ENCODE measurements around the gene UTP4. TPM values are rescaled to one million over a fixed set of nuclear protein-coding genes. Genes with fewer than 3 reads are reported as not detected.

The UTP4 gene
- polyA plus RNA-seq, 1 donor = 27.1 TPM

GRCh38 chr16:69209735-69210134 lies 77.3 kb downstream of the UTP4 start:
- H3K4me1 ChIP-seq (ENCODE audit: control insufficient read depth, insufficient read depth, low read length) = no peaks in the 10 kb centered on the region
- H3K27ac ChIP-seq (ENCODE audit: low read length) = no peak overlapping the region
- no peaks in the 10 kb centered on the region for H3K36me3 ChIP-seq (ENCODE audit: control insufficient read depth, insufficient read depth, low read length)
- H3K27me3 ChIP-seq (ENCODE audit: control insufficient read depth, insufficient read depth, low read length) = no peaks in the 10 kb centered on the region
- WGBS (ENCODE audit: insufficient coverage, low lambda C conversion rate) = no CpG with 5 or more reads among the region's 4 CpGs
- H3K4me3 ChIP-seq (ENCODE audit: low read length) = no peak overlapping the region
- no peaks in the 10 kb centered on the region for H3K9me3 ChIP-seq (ENCODE audit: control insufficient read depth, low read depth, low read length)
- no peak for DNase-seq

DNA sequence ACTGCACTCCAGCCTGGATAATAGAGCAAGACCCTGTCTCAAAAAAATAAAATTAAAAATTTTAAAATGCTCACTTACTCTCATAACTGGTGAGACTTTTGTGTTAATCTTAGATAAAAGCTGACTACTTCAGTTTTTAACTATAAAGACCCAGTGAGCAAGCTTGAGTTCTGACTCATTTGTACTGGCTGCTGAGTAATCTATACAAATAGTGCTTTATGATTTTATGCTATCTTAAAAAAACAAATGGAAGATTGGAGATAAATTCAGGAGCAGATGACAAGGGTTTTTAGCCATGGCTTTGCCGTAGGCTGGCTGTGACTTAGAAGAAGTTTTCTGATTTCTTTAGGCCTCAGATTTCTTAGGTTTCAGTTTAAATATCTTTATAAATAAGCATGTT lies 85.0 kb downstream of the UTP4 start:
- peaks cover 3% of the 10 kb centered on the region for H3K4me1 ChIP-seq (ENCODE audit: control insufficient read depth, insufficient read depth, low read length)
- no peaks in the 10 kb centered on the region for H3K9me3 ChIP-seq (ENCODE audit: control insufficient read depth, low read depth, low read length)
- H3K4me3 ChIP-seq (ENCODE audit: low read length) = no peak overlapping the region
- DNase-seq = peak; percentile 9 to 63
- WGBS (ENCODE audit: insufficient coverage, low lambda C conversion rate) = no CpG with 5 or more reads among the region's 1 CpG
- H3K27me3 ChIP-seq (ENCODE audit: control insufficient read depth, insufficient read depth, low read length) = no peaks in the 10 kb centered on the region
- no peaks in the 10 kb centered on the region for H3K36me3 ChIP-seq (ENCODE audit: control insufficient read depth, insufficient read depth, low read length)
- no peak overlapping the region for H3K27ac ChIP-seq (ENCODE audit: low read length)

Other genes starting within 250 kb of the UTP4 start
- 1.2 TPM for gene HAS3, start 27.0 kb upstream of the UTP4 start, polyA plus RNA-seq
- gene CHTF8, start 61 bp upstream of the UTP4 start, polyA plus RNA-seq = 93.8 TPM
- gene SNTB2, start 54.5 kb downstream of the UTP4 start, polyA plus RNA-seq = 8.8 TPM
- gene VPS4A, start 178.7 kb downstream of the UTP4 start, polyA plus RNA-seq = 43.5 TPM
- 11.9 TPM for gene PDF, start 197.9 kb downstream of the UTP4 start, polyA plus RNA-seq
- 29.0 TPM for gene COG8, start 206.9 kb downstream of the UTP4 start, polyA plus RNA-seq
- gene NIP7, start 207.1 kb downstream of the UTP4 start, polyA plus RNA-seq = 25.5 TPM
- gene TMED6, start 219.1 kb downstream of the UTP4 start, polyA plus RNA-seq = 3.6 TPM

All from large intestine (tissue), 3 donors.